HG03565 (cell line): ENCODE measurements around the gene PLXND1.
"Not testable (repeated sequence)": the region's sequence is repeated elsewhere in the genome, so short reads cannot be mapped to it uniquely, and the experiment has no call there.

ENCODE experiments used
- ATAC-seq: cut with Tn5 transposase; IDR thresholded peaks from one replicate; pipeline ENCODE4 v1.9.1; 2021; ENCODE audit warnings: mild to moderate bottlenecking, moderate library complexity; ENCODE audit not compliant: unreplicated experiment

The PLXND1 gene

GRCh38 chr3:129554356-129555152, 51.9 kb downstream of the PLXND1 start:
- ATAC-seq: no peak

DNA sequence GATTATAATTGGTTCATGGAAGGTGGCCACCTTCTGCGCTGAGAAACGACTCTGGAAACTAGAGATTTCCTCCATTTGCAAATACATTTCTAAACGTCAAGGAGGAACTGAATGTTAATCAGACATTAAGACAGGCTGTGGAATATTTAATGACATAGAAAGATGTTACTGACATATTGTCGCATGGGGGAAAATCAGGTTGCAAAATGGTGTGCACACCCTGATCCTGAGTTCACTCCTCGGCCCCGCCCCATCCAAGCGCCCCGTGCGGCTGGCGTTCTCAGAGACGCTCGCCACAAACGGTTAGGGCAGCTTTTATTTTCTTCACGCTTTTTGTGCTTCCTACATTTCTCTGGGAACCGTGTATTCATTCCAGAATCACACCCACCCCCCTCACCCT, 52.8 kb downstream of the PLXND1 start:
- no peak for ATAC-seq

DNA sequence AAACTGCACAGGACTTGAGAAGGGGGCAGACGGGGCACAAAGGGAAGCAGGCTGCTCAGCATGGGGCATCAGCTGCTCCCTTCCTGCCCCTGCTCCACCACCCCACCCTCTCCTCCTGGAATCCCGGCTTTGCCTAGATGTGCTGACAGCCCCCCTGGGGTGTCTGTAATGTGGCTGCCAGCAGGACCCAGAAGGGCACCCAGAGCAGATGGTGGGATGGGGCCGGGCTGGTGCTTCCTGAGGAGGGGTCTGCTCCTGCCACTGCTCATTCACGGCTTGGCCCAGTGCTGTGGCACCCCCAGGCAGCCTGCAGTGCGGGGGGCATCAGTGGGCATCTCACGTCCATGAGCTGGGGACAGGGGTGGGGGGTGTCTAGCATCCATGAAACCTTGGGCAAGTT, 53.3 kb downstream of the PLXND1 start:
- ATAC-seq: no peak

GRCh38 chr3:129552287-129553050, 54.0 kb downstream of the PLXND1 start:
- ATAC-seq: no peak

DNA sequence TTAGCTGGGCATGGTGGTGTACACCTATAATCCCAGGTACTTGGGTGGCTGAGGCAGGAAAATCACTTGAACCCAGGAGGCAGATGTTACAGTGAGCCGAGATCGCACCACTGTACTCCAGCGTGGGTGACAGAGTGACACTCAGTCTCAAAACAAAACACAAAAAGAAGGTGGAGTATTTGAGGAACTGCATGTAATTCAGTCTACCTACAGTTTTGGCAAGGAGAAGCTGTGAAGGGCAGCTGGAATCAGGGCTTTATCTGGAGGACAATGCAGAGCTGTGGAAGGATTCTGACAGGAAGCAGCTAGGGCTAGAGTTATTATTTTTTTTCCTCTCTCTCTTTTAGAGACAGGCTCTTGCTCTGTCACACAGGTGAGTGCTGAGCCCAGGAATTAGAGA, 56.7 kb downstream of the PLXND1 start:
- ATAC-seq: no peak

DNA sequence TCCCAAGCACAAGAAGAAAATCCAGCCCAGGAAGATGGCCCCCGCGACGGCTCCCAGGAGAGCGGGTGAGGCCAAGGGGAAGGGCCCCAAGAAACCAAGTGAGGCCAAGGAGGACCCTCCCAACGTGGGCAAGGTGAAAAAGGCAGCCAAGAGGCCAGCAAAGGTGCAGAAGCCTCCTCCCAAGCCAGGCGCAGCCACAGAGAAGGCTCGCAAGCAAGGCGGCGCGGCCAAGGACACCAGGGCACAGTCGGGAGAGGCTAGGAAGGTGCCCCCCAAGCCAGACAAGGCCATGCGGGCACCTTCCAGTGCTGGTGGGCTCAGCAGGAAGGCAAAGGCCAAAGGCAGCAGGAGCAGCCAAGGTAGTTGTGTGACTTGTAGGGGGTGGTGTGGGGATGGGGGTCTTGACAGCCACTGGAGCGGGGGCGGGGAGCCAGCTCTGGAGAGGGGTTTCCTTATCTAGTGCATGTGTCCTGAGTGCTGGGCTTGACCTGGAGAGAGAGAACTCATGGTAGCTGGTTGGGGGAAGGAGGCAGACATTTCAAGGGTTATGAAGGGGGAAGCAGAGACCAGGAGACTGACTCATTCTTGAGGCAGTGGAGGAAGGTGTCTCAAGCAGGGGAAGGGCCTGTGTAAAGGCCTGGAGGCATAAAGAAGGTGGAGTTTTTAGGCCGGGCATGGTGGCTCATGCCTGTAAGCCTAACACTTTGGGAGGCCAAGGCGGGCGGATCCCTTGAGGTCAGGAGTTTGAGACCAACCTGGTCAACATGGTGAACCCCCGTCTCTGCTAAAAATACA, 57.3 kb downstream of the PLXND1 start:
- no peak for ATAC-seq

- no peak for ATAC-seq
Observed at GRCh38 chr3:129548104-129548965, 58.1 kb downstream of the PLXND1 start.

DNA sequence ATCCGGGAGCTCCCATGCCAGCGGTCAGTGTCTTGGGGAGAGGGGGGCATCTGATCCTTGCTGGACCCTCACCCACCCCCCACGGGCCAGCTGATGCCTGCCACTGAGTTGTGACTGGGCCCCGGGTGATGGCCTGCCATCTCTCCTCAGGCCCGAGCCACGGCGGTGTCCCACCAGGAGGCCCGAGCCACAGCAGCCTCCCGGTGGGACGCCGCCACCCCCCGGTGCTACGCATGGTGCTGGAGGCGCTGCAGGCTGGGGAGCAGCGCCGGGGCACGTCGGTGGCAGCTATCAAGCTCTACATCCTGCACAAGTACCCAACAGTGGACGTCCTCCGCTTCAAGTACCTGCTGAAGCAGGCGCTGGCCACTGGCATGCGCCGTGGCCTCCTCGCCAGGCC, 59.2 kb downstream of the PLXND1 start:
- no peak for ATAC-seq

GRCh38 chr3:129545951-129546350, 60.5 kb downstream of the PLXND1 start:
- ATAC-seq: not testable (repeated sequence)

DNA sequence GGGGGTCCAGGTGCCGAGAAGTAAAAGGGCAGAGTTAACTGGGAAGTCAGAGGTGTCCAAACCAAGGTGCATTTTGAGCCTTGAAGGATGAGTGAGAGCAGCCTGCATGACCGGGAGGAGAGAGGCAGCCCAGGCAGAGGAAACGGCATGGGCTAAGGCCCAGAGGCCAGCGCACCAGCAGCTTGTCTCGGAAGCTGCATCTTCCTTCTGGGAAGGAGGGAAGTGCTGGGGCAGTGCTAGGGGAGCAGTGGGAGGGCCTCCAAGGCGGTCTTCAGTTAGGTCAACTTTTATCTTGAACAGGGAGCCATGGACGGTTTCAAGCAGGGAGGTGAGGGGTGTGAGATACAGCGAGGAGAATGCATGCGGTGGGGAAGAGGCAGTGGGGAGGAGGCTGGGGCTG, 62.5 kb downstream of the PLXND1 start:
- ATAC-seq: no peak

DNA sequence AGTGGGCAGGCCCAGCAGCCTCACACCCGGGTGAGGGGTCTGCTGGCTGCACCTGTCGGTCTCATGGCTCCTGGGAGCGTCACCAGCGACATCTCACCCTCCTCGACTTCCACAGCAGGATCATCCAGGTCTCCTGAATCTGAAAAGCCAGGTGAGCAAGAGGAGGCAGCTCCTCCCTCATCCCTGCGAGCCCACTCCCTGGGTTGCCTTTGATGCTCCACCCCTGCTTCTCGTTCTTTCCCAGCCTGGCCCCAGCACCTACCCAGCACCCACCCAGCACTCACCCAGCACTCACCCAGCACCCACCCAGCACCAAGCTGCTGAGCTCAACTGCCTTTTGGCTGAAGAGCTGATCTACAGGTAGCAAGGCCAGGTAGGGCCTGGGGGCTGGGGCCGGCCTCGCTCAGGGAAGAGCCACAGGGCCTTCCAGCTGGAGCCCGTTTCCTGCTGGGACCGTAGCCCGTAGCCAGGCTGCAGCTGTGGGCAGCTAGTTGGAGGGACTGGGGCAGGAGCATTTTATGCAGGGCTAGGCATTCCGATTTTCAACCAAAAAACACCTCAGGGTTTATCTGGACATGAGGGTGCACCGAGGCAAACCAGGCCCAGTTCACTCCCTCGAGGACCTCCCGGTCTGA, 63.2 kb downstream of the PLXND1 start, which contains the start of gene H1-8:
TSS of gene H1-8 (plus strand) at position 20 of the 635 bp plus-strand sequence. CDS start at position 64, 44 bp downstream.
- ATAC-seq: no peak

DNA sequence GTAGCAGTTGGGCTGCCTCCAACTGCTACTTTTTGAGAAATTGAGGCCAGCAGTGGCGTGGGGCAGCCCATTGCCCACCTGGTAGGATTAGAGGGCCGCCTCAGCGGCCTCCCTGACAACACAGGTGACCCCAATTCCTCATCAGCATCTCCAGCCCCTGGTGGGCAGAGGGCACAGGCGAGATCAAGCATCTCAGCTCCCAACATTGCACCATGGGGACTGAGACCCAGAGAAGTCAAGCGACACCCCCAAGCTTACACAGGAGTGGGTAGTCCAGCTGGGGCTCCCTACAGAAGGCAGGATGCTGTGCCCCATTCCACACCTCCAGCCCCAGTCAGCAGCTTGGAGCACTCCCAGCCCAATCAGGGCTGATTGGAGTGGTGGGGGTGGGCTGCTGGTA, 63.7 kb downstream of the PLXND1 start:
- no peak for ATAC-seq

DNA sequence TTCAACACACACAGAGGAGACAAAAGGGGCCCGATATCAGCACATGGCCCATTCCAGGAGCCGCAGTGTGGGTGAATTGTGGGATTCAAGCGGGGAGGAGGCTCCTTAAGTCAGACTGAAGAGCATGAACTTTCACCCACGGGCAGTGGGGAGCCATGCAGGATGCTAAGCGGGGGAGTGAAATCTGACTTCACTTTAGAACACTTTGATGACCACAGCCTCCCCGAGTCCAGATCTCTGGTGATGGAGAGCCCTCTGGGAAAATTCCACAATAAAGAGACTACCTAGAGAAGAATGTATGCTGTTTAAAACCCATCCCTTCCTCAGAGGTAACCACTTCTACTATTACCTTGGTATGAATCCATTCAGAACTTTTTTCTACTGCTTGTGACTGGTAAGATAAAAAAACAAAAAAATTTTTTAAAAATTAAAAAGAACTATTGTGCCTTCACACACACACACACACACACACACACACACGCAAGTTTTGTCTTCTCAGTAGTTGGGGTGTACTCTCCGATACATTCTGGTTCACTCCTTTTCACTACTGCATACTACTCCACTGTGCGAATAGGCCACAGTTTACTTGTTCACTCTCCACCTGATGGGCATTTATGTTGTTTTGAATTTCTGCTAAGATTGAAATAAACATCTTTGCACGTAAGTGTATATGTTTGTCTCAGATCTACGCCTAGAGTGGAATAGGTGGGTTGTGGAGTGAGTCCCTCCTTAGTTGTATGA, 65.5 kb downstream of the PLXND1 start:
- ATAC-seq: no peak

GRCh38 chr3:129539206-129539605, 67.3 kb downstream of the PLXND1 start:
- no peak for ATAC-seq

DNA sequence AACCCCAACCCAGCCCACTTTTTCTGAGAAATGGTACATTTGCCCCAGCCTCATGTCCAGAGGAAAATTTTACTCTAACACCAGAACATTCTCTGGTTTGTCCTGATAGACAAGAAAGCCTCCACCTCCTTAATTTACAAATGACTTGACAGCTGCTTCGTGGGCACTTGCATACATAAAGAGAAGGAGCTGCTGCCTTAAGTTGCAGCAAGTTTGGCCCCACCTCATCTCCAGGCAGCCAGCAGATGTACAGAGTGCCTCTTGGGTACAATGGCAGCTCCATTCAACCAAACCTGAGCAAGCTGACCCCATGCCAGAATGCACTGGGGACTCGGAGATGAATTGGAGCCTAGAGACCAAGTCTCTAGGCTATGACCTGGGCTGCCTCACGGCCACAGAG, 69.7 kb downstream of the PLXND1 start:
- no peak for ATAC-seq

DNA sequence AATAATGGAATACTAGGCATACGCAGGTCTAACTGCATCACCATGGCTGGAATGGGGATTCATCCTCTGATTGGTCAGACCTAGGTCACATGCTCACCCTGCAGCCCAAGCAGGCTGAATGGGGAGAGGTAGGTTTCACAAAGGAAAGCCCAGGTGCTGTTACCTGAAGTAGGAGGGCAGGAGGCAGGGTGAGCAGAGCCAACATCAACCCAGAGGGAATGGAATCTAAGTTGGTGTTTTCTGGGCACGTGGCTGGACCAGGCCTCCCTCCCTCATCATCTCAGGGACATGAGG, 70.2 kb downstream of the PLXND1 start:
- ATAC-seq: no peak

GRCh38 chr3:129535075-129535474, 71.4 kb downstream of the PLXND1 start:
- no peak for ATAC-seq

DNA sequence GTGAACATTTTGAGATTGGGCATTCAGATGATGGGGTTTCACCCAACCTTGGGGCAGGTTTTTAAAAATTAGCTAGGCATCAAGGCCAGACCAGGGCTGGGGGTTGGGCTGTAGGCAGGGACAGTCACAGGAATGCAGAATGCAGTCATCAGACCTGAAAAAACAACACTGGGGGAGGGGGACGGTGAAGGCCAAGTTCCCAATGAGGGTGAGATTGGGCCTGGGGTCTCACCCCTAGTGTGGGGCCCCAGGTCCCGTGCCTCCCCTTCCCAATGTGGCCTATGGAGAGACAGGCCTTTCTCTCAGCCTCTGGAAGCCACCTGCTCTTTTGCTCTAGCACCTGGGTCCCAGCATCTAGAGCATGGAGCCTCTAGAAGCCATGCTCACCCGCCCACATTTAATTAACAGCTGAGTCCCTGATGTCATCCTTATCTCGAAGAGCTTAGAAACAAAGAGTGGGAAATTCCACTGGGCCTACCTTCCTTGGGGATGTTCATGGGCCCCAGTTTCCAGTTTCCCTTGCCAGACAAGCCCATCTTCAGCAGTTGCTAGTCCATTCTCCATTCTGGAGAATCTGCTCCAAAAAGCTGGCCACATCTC, 71.9 kb downstream of the PLXND1 start:
- ATAC-seq: no peak

- ATAC-seq: no peak
Observed at GRCh38 chr3:129533406-129533805, 73.1 kb downstream of the PLXND1 start.
